Ascending aorta (tissue), 2 donors: ENCODE measurements around the gene OR52A1. TPM values are rescaled to one million over a fixed set of nuclear protein-coding genes. Genes with fewer than 3 reads are reported as not detected.
"Not testable (repeated sequence)": the region's sequence is repeated elsewhere in the genome, so short reads cannot be mapped to it uniquely, and the experiment has no call there.

ENCODE experiments used
- DNase-seq, 2 donors: peaks; one replicate each; pipeline ENCODE4 v3.0.0-alpha.2; 2019; ENCODE audit warnings: low spot score in 2 of 2
- H3K27ac ChIP-seq, 2 donors: fragments of 200-600 bp; sonication (generic); one replicate each; pipeline ENCODE4 v1.5.1; 2016 to 2017; ENCODE audit warnings: mild to moderate bottlenecking in 1 of 2
- H3K27me3 ChIP-seq: fragments of 200-600 bp; sonication (generic); one replicate; pipeline ENCODE4 v1.5.1; 2017
- H3K36me3 ChIP-seq, 2 donors: fragments of 200-600 bp; sonication (generic); one replicate each; pipeline ENCODE4 v1.5.1; 2016
- H3K4me1 ChIP-seq, 2 donors: fragments of 200-600 bp; sonication (generic); one replicate each; pipeline ENCODE4 v1.5.1; 2016 to 2017; ENCODE audit warnings: mild to moderate bottlenecking in 1 of 2
- H3K4me3 ChIP-seq, 2 donors: fragments of 200-600 bp; sonication (generic); one replicate each; pipeline ENCODE4 v1.5.1; 2016 to 2017; ENCODE audit warnings: mild to moderate bottlenecking in 1 of 2
- H3K9me3 ChIP-seq, 2 donors: fragments of 200-600 bp; sonication (generic); one replicate each; pipeline ENCODE4 v1.5.1; 2016
- intact Hi-C: fragments of 100-400 bp; cut with DNase I; formaldehyde crosslinking; loops from one replicate; pipeline ENCODE4 v1.15.1; 2023
- total RNA-seq: library from RNA; depleted of rRNA; stranded (reverse); fragments of >200 nt; gene quantifications from one replicate; pipeline ENCODE4 v1.1.0, GENCODE V29; 2016
- TF ChIP-seq, protein P1 (sequence below), 3 experiments: fragments of 200-600 bp in 2 of 3; fragments of 450-650 bp in 1 of 3; sonication (generic) in 2 of 3; IDR thresholded peaks; one replicate each; pipeline ENCODE4 v1.5.1; 2016 to 2019; ENCODE audit warnings: antibody characterized with exemption in 3 of 3, mild to moderate bottlenecking in 1 of 3, moderate library complexity in 1 of 3

The OR52A1 gene
- total RNA-seq, 1 donor from 2014 or later, result not detected

DNA sequence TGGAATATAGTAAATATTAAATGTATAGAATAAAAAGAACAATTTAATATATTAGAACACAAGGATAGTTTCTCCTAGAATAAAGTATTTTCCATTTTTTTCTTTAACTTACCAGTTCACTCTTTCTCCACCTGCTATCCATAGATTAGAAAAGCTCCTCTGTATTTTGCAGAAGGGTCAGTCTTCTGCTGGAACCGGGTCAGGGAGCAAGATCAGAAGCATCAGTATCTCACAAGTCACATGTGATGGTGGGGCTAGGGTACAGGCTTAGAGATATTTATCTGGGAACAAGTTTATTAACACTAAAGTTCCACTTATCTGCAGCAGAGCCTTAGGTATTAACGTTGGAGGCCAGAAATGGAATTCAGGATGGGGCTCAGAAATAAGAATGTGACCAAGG, 17.3 kb upstream of the OR52A1 start:
- no peak overlapping the region for H3K4me3 ChIP-seq
- intact Hi-C loops, result no loop called here
- H3K36me3 ChIP-seq, result no peaks in the 10 kb centered on the region
- TF ChIP-seq, protein P1, sequence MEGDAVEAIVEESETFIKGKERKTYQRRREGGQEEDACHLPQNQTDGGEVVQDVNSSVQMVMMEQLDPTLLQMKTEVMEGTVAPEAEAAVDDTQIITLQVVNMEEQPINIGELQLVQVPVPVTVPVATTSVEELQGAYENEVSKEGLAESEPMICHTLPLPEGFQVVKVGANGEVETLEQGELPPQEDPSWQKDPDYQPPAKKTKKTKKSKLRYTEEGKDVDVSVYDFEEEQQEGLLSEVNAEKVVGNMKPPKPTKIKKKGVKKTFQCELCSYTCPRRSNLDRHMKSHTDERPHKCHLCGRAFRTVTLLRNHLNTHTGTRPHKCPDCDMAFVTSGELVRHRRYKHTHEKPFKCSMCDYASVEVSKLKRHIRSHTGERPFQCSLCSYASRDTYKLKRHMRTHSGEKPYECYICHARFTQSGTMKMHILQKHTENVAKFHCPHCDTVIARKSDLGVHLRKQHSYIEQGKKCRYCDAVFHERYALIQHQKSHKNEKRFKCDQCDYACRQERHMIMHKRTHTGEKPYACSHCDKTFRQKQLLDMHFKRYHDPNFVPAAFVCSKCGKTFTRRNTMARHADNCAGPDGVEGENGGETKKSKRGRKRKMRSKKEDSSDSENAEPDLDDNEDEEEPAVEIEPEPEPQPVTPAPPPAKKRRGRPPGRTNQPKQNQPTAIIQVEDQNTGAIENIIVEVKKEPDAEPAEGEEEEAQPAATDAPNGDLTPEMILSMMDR (IDR thresholded peaks at IDR 0.05), result no peak
- no peaks in the 10 kb centered on the region for H3K4me1 ChIP-seq
- H3K27ac ChIP-seq, result no peak overlapping the region
- H3K27me3 ChIP-seq, result no peaks in the 10 kb centered on the region
- H3K9me3 ChIP-seq, result no peaks in the 10 kb centered on the region
- DNase-seq, result no peak

DNA sequence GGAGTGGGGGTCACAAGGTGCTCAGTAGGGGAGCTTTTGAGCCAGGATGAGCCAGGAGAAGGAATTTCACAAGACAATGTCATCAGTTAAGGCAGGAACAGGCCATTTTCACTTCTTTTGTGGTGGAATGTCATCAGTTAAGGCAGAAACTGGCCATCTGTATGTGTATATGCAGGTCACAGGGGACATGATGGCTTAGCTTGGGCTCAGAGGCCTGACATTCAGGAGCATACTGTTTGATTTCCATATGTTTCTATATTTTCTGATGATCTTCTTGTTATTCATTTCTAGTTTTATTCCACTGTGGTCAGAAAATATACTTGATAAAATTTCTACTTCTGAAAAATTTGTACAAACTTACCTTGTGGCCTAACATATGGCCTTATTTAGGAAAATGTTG, 11.3 kb upstream of the OR52A1 start:
- H3K4me3 ChIP-seq, H3K27ac ChIP-seq, H3K4me1 ChIP-seq, DNase-seq, H3K36me3 ChIP-seq, H3K27me3 ChIP-seq, H3K9me3 ChIP-seq, intact Hi-C loops: not testable (repeated sequence)

DNA sequence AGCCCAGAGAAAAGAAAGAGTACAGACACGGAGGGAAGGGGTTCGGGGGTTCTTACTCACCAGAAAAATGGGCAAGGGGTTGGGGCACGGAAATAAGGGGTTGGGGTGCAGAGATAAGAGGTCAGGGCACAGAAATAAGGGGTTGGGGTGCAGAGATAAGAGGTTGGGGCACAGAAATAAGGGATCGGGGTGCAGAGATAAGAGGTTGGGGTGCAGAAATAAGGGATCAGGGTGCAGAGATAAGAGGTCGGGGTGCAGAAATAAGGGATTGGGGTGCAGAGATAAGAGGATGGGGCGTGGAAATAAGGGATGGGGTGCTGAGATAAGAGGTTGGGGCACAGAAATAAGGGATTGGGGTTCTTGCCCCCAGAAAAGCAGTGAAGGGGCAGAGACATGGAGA, 10.2 kb upstream of the OR52A1 start:
- H3K27ac ChIP-seq, H3K4me3 ChIP-seq, H3K27me3 ChIP-seq, H3K9me3 ChIP-seq, H3K36me3 ChIP-seq, DNase-seq, H3K4me1 ChIP-seq, intact Hi-C loops: not testable (repeated sequence)

DNA sequence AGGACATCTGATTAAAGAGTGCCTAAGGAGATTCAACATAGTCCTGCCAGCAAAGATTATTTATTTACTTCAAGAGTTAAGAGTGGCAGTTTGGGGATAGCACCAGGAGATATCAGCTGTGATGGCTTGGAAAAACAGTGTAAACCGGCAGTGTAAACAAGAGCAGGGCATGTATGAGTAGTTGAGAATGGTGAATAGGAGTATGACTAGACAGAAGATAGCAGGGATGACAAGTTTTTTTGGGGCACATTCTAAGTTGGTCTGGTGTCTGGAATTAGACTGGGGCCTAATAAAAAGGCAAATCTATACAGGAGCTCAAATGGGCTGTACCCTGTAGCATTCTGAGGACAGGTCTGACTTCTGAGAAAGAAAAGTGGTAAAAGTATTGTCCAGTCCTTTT, 6.5 kb upstream of the OR52A1 start:
- DNase-seq, H3K9me3 ChIP-seq, H3K36me3 ChIP-seq, H3K27ac ChIP-seq, H3K4me3 ChIP-seq, H3K27me3 ChIP-seq, intact Hi-C loops, H3K4me1 ChIP-seq: not testable (repeated sequence)

DNA sequence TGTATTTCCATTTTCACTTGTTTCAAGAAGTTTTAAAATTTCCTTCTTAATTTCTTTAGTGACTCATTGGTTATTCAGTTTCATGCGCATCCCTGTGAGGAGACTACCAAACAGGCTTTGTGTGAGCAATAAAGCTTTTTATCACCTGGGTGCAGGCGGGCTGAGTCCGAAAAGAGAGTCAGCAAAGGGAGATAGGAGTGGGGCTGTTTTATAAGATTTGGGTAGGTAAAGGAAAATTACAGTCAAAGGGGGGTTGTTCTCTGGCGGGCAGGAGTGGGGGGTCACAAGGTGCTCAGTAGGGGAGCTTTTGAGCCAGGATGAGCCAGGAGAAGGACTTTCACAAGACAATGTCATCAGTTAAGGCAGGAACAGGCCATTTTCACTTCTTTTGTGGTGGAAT, 5.7 kb upstream of the OR52A1 start:
- H3K4me1 ChIP-seq, H3K9me3 ChIP-seq, H3K27me3 ChIP-seq, H3K4me3 ChIP-seq, H3K27ac ChIP-seq, intact Hi-C loops, DNase-seq, H3K36me3 ChIP-seq: not testable (repeated sequence)

DNA sequence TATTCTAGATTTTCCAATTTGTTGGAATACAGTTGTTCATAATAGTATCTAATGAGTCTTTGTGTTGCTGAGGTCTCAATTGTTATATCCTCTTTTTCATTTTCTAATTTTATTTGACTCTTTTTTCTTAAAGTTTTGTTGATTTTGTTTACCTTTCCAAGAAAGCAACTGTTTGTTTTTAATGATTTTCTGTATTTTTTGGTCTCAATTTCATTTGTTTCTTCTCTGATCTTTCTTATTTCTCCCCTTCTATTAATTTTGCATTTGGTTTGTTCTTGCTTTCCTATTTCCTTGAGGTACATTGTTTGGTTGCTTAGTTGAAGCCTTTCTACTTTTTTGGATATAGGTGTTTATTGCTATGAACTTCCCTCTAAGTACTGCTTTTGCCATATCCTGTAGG, 5.2 kb upstream of the OR52A1 start:
- Histone ChIP-seq H3K27ac (no peak overlapping the region), H3K36me3 (no peaks in the 10 kb centered on the region), H3K4me3 (no peak overlapping the region), H3K4me1 (no peaks in the 10 kb centered on the region), H3K9me3 (no peaks in the 10 kb centered on the region), H3K27me3 (no peaks in the 10 kb centered on the region)
- DNase-seq, result no peak
- TF ChIP-seq, protein P1 (IDR thresholded peaks at IDR 0.05), result no peak
- intact Hi-C loops, result no loop called here

DNA sequence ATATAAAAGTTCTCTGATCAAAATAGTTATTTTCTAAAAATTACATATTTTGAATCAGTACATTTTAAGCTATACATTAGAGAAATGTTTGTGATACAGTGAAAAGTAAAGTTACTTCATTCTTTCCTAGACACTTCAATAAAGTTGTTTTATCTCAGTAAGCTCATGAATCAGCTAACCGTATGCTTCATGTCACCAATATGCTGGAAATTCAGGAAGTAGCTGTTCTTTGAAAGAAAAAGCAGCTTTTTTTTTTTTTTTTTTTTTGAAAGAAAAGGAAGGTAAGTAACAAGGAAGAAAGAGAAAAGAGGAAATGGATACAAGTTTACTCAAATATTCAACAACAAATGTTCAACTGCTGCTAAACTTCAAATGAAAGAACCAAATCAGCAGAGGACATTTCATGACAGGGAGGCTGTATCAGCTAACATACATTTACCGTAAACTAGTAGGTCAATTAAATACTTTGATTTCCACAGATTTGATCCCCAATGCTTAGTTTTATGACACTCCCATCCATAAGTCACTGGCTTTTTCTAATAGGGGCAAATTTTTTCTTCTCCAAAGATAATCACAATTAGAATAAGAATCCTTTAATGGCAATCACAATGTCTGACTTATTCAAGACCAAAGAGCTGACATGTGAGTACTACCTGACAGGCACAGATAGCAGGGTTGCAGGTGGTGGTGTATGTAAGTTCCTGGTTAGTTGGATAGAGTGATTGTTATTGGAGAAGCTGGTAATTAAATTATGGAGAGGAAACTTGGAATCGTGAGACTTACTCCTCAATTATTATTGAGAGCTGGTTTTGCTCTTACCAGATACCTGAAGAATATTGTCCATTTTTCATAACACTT, 754 bp downstream of the OR52A1 start:
- Histone ChIP-seq H3K27me3 (no peaks in the 10 kb centered on the region), H3K9me3 (no peaks in the 10 kb centered on the region), H3K36me3 (no peaks in the 10 kb centered on the region), H3K27ac (no peak overlapping the region), H3K4me1 (no peaks in the 10 kb centered on the region), H3K4me3 (no peak overlapping the region)
- intact Hi-C loops, result no loop called here
- TF ChIP-seq, protein P1 (IDR thresholded peaks at IDR 0.05), result no peak
- DNase-seq, result no peak

DNA sequence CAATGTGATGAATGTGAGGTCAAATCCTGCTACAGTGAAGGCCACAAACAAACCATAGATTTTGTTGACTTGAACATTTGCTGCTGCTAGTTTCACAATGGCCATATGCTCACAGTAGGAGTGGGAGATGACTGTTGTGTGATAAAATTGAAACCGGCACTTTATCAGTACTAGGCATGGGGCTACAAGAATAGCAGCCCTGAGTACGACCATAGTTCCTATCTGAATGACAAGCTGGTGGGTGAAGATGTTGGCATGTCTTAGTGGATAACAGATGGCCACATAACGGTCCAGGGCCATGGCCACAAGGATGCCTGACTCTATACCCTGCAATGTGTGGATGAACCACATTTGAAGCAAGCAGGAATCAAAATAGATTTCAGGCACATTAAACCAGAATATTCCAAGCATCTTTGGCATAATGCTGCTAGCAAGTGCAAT, 2.8 kb downstream of the OR52A1 start:
- Histone ChIP-seq H3K9me3 (no peaks in the 10 kb centered on the region), H3K27me3 (no peaks in the 10 kb centered on the region), H3K4me3 (no peak overlapping the region), H3K27ac (no peak overlapping the region), H3K4me1 (no peaks in the 10 kb centered on the region), H3K36me3 (no peaks in the 10 kb centered on the region)
- no peak for DNase-seq
- TF ChIP-seq, protein P1 (IDR thresholded peaks at IDR 0.05), result no peak
- intact Hi-C loops, result no loop called here

DNA sequence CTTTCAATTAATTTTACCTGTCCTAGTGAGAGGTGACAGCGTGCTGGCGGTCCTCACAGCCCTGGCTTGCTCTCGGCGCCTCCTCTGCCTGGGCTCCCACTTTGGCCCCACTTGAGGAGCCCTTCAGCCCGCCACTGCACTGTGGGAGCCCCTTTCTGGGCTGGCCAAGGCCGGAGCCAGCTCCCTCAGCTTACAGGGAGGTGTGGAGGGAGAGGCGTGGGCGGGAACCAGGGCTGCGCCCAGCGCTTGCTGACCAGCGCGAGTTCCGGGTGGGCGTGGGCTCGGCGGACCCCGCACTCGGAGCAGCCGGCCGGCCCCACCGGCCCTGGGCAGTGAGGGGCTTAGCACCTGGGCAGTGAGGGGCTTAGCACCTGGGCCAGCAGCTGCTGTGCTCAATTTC, 10.4 kb downstream of the OR52A1 start:
- H3K27ac ChIP-seq, H3K36me3 ChIP-seq, DNase-seq, intact Hi-C loops, H3K9me3 ChIP-seq, H3K4me1 ChIP-seq, H3K4me3 ChIP-seq, H3K27me3 ChIP-seq: not testable (repeated sequence)
